ENCODE data around the gene HCST.
A peak's percentile ranks its signal among the peaks of the same experiment; 100 is the strongest.
"Not testable (repeated sequence)": the region's sequence is repeated elsewhere in the genome, so short reads cannot be mapped to it uniquely, and the experiment has no call there.

HCST gene

DNA sequence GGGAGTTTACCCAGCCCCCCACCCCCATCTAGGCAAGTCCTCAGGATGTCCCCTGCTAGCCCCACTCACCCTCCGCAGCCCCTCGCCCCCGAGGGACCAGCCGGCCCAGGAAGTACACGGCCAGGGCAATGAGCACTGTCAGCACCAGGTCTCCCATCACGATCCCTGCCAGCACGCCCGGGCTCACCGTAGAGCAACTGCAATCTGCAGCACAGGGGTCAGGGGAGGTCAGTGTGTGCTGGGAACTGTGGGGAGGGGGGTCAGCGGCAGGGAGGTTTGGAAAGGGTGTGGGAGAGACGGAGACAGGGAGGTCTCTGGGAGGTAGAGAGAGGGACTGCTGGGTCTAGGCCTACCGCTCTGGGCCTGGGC is 5.0 kb downstream of the HCST start:
- DNase-seq = no peak

DNA sequence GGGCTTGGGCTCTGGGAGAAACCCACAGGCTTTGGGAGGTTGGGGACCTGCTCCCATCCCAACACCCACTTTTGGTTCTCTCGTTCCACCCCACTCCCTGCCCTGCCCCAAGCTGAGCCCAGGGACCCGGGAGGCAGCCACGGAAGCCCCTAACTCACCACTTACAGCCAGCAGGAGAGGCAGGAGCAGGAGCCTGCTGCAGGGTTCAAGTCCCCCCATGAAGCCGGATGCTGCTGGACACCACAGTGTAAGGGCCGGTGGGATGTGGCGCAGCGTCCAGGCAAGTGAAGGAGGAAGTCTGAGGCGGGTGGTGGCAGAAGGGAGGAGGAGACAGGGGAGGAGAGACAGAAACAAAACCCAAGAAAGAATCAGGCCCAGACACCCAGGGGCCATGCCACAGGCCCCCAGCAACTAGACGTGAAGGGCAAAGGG is 5.7 kb downstream of the HCST start, which contains the start of gene TYROBP:
Gene TYROBP, minus strand, starts transcription at position 286 of the 432 bp plus-strand sequence. Its CDS starts 67 bp downstream, at position 219.
- no peak for DNase-seq

DNA sequence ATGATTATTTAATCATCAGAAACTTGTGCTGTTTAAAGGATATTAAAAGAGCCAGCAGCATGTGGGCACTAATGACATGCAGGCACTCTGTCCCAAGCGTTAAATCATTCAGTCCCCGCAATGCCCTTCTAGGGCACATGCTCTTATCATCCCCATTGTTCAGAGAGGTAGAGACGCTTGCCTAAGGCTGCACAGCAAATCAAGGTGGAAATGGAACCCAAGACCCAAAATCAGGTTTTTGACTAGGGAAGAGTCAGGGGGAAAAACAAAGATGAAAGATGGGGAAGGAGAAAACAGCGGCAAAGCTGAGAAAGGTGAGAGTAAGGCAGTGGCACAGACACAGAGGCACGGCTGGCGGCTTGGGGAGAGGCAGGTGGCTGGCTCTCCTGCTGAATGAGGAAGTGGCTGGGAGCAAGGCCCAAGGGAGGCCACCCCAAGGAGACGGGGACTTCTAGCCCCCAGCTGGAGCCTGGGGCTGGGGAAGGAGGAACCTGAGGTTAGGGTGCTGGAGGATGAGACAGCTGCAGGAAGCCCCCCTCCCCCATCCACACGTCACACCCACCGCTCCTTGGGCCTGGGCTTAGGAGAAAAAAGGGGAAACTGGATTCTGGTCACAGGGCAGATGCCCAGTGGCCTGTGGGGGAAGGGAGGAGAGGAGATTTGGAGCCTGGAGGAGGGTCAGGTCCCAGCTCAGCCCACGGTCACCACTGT is 6.8 kb downstream of the HCST start:
- DNase-seq = no peak

DNA sequence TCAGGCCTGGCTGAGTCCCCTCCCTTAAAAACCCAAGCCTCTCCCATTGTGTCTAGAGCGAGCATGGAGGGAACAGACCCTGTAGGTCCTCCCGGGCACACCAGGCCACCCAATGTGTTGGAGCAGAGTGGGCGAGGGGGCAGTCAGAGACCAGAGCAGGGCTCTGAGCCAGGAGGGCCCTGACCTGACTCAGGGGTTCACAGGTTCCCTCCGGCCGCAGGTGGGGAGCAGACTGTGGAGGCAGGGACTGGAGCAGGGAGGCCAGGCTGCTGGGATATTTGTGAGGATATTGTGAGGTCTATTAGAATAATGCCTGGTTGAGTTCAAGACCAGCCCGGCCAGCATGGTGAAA is 7.3 kb downstream of the HCST start:
- no peak for DNase-seq

DNA sequence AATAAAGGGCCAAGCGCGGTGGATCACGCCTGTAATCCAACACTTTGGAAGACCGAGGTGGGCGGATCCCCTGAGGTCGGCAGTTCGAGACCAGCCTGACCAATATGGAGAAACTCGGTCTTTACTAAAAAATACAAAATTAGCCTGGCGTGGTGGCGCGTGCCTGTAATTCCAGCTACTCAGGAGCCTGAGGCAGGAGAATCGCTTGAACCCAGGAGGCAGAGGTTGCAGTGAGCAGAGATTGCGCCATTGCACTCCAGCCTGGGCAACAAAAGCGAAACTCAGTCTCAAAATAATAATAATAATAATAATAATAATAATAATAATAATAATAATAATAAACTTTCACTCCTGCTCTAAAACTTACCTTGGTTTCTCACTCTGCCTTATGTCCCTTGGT is 8.0 kb downstream of the HCST start:
- DNase-seq = not testable (repeated sequence)

DNA sequence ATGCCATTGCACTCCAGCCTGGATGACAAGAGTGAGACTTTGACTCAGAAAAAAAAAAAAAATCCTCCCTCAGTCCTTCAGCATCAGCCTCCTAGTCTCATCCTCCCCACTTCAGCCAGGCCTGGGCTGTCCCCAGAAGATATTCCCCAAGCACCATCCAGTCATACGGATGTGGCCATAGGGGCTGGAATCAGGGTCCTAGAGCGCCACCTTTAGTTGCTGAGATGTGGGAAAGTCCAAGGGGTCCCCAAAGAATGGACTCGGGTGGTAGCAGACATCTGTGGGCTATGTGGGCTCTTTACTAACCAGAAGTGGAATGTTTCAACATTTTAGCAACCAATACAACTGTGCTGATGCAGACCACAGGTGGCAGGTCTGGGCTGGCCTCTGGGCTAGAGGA is 8.8 kb downstream of the HCST start:
- DNase-seq = no peak

DNA sequence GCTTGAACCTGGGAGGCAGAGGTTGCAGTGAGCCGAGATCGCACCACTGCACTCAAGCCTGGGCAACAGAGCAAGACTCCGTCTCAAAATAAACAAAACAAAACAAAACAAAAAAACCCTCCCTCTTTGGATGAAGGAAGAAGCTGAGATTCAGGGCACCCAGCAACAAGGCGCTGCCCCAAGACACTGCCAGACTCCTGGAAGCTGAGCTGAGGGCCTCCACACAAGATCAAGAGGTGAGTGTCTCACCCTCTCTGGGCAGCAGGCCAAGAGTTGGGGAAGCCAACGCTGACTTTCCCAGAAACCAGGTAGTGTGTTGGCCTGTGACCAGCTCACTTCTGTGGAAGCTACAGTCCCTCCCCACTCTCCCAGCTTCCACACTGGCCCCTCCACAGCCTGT is 9.5 kb downstream of the HCST start:
- DNase-seq = peak; percentile 35

DNA sequence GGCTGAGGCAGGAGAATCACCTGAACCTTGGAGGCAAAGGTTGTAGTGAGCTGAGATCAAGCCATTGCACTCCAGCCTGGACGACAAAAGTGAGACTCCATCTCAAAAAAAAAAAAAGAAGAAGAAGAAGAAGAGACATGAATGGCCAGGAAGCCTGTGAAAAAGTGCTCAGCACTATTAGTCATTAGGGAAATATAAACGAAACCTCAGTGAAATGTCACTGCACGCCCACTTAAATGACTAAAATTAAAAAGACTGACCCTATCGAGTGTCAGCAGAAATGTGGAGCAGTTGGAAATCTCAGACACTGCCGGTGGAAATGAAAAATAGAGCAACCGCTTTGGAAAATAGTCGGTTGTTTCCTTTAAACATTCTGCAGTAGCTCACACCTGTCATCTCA is 11.3 kb downstream of the HCST start:
- no peak for DNase-seq

DNA sequence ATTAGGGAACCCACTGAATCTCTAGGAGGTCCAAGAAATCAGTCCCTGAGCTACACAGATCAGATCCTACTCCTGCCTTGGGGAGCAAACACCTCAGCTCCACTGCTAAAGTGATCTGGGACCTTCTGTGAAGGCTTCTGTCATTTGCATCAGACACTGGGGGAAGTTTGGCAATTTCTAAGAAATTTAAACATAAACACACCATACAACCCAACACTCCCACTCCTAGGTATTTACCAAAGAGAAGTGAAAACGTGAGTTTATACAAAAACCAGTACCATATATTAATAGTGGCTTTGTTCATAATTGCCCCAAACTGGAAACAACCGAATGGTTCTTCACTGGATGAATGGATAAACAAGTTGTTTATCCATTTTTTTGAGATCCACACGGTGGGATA is 13.1 kb downstream of the HCST start:
- DNase-seq = no peak

DNA sequence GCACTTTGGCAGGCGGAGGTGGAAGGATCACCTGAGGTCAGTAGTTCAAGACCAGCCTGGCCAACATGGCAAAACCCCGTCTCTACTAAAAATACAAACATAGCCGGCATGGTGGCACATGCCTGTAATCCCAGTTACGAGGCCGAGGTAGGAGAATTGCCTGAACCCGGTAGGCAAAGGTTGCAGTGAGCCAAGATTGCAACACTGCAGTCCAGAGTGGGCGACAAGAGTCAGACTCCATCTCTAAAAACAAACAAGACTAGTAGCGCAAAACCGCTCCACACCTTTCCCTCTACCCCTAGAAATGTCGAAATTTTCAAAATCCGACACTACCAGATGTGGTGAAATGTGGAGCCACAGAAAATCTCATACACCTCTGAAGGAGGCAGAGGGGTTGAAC is 17.0 kb downstream of the HCST start:
- no peak for DNase-seq

DNA sequence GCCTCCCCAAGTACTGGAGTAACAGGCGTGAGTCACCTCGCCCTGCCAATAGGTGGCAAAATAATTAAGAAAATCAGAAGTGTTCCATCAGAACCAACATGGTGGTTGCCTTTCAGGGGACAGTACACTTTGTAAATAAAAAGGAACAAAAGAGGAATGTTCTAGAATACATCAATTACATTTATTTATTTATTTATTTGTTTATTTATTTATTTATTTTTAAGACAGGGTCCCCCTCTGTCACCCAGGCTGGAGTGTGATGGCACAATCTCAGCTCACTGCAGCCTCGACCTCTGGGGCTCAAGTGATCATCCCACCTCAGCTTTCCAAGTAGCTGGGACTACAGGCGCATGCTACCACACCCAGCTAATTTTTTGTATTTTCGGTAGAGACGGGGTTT is 18.7 kb downstream of the HCST start:
- no peak for DNase-seq

DNA sequence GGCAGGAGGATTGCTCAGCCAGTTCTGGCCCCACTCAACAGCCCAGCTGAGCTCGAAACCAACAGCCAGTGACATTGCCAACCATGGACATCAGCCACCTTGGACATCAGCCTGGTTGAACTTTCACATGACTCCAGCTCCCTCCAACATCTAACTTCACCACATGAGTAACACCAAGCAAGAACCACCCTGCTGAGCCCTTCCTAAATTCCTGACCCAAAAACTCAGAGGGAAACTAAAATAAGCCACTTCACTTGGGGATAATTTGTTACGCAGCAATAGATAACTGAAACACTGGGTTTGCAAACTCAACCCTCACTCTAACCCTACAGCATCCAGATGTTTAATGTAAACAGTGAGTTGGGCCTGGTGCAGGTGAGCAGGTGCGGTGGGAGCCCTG is 23.2 kb downstream of the HCST start:
- DNase-seq = no peak

DNA sequence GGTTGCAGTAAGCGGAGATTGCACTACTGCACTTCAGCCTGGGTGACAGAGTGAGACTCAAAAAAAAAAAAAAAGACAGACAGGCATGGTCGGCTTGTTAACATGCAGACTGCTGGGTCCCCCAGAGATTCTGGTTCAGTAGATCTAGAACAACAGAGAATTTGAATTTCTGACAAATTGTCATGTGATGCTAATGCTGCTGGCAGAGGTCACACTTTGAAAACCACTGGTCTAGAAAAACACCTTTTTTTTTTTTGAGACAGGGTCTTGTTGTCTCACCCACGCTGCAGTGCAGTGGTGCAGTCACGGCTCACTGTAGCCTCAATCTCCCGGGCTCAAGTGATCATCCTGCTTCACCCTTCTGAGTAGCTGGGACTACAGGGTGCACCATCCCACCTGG is 26.2 kb downstream of the HCST start:
- DNase-seq = no peak

DNA sequence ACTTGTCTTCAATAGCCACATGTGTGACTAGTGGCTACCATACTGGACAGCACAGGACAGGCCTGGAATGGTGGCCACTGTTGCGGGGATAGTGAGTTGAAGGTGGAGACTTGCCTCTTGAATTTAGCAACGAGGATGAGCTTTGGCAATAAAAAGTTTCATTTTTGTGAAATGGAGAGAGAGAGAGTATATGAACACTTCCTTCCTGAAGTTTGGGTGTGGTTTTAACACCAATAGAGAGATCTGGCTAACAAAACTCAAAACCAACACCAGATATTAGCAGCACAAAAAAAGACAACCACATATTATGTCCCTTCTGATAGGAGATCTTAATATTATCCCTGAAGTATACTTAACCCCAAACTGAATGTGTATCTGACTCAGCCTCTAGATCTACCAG is 27.5 kb downstream of the HCST start:
- DNase-seq = no peak

DNA sequence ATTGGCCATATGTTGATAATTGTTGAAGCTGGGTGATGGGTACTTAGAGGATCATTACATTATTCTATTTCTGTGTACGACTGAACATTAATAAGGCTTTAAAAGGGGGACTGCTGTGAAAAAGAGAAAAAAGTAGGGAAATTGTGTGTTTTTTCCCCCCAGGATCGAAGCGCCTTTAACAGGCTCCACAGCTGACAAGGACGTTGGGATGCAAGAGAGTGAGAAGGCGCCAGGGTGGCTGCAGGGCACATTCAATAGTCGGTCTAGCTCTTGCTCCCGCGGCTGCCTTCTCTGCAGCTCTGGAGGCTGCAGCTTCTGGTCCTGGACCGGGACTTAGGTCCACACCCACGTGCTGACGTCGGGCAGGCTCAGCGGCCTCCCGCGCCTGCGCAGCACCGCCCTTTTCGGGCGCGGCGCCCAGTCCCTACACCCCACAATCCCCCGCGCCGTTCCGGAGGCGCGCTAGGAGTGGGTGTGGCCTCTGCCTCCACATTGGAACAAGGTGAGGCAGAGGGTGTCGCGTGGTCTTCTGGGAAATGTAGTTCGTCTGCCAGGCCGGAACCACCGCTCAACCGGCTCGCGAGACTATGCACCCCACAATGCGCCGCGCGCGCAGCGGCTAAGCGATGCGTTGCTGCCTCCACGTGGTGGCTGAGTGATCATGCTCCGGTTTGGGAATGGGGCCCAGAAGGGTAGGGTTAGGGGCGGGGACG is 29.0 kb downstream of the HCST start:
- peak; percentile 100 for DNase-seq

DNA sequence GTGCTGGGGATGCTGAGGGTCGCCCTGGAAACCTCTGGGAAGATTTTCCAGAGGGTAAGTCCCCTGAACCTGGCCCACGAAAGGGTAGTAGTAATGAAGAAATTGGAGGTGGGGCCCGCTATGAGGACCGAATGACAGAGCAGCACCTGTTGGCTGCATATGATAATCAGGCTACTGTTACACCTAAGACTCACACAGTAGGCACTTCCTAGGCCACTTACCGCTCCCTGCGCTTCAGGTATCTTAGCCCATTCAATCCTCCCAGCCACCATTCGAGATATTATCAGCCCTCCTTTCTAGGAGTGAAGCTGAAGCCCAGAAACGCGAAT is 29.5 kb downstream of the HCST start:
- DNase-seq = no peak

DNA sequence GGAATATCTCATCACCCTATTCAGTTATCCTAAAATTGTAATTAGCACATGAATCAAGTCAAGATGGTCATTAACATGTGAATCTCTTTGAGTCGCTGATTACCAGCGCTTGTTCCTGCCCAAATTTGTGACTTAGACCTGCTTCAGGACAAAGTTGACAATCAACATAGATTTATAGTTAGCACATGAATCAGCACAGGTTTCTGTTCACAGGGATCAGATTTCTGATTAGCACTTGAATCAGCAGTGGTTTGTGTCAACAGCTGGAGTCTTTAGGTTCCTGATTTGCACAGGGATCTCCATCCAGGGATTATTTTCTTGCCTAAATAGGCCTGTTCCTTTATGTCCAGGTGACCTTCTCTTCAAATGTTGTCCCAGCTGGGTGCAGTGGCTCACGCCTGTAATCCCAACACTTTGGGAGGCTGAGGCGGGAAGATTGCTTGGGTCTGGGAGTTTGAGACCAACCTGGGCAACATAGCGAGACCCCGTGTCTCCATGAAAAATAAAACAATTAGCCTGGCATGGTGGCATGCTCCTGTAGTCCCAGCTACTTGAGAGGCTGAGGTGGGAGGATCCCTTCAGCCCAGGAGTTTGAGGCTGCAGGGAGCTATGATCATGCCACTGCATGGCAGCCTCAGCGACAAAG is 30.1 kb downstream of the HCST start:
- DNase-seq = no peak

DNA sequence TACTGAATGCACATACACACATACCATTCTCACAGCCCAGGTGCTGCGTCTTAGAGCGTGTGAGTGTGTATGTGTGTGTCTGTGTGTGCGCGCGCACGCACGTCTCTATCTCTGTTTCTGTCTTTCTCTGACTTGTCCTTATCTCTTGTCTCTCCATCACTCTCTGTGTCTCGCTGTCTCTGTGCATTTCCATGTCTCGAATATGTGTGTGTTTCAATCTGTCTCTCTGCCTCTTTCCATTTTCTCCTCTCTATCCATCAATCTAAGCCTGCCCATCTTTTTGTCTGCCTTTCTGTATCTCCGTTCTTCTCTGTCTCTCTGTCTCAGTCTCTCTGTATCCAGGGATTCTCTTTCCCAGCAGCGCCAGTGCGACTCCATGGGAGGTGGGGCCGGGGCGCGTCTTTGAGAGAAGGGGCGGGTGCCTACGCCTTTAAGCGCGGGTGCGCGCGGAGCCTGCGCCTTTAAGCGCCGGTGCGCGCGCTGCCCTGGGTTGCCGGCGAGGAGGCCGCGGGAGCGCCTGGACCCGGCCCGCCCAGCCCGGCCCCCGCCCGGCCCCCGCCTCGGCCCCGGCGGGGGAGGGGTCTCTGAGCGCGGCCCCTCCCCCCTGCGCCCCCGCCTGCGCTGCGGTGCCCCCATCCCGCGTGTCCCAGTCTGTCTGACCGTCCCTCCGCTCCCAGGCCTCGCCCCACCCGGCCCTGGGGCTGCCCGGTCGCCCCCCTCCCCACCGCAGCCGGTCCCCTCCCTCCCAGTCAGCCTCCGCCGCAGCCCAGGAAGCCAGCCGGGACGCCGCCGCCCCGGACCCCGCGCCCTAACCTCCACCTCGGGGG is 33.8 kb downstream of the HCST start, which contains the start of gene LRFN3:
Gene LRFN3, plus strand, starts transcription at position 464 of the 827 bp plus-strand sequence. CDS start 3,052 bp downstream, outside the sequence.
- peak; percentile 54 for DNase-seq

DNA sequence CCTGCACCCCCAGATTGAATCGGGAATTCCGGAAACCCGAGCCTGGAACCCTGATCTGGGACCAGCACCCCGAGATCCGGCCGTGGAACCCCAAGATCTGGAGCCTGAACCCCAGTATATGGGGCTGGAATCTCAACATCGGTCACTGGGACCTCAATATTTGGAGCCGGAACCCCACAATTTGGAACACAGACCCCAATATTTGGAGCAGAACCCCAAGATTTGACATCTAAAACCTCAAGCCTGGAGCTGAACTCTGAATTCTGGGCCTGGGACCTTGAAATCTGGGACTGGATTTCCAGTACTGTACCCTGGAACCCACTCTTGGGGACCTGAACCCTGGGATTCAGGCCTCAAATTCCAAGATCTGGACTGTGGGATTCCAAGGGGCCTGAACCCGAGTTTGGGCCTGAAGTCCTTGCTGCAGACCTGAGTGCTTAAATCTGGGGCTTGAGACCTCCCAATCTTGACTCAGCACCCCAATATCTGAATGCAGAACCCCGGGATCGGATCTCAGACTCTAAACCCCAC is 34.5 kb downstream of the HCST start:
- no peak for DNase-seq

DNA sequence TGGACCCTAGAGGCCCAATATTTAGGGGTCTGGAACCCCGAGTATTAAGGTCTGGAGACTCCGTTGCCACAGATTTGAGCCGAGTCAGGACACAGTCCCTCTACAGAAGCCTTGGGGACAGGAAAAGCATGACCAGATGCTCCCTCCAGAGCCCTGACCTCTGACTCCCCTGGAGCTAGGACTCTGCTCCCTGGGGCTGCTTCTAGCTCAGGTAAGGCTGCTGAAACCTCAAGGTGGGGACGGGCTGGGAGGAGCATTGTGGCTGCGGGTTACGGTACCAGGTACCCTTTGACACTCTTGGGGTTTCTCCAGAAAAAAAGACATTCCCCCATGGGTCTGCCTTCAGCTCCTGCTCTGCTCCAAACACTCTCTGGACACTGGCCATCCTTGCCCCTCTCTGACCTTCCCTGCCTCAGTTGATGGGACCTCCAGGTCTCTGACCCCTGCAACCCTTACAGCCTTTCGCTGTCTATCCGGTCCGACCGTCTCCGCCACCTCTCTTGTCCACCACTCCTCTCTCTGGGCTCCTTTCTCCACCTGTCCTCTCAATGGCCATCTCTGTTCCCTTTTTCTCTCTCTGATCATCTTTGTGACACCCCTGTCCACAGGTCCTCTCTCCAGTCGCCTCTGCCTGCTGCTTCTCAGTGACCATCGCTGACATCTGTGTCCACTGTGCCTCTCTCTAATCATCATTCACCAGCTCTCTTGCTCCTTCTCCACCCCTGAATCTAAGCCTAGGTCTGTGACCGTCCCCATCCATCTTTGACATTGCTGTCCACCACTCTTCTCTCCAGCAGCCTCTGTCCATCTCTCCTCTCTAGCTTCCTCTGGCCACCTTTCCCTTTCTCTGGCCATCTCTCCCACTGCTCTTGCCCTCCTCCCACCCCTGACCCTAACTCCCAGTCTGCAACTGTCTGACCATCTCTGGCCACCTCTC is 35.3 kb downstream of the HCST start:
- DNase-seq = no peak

DNA sequence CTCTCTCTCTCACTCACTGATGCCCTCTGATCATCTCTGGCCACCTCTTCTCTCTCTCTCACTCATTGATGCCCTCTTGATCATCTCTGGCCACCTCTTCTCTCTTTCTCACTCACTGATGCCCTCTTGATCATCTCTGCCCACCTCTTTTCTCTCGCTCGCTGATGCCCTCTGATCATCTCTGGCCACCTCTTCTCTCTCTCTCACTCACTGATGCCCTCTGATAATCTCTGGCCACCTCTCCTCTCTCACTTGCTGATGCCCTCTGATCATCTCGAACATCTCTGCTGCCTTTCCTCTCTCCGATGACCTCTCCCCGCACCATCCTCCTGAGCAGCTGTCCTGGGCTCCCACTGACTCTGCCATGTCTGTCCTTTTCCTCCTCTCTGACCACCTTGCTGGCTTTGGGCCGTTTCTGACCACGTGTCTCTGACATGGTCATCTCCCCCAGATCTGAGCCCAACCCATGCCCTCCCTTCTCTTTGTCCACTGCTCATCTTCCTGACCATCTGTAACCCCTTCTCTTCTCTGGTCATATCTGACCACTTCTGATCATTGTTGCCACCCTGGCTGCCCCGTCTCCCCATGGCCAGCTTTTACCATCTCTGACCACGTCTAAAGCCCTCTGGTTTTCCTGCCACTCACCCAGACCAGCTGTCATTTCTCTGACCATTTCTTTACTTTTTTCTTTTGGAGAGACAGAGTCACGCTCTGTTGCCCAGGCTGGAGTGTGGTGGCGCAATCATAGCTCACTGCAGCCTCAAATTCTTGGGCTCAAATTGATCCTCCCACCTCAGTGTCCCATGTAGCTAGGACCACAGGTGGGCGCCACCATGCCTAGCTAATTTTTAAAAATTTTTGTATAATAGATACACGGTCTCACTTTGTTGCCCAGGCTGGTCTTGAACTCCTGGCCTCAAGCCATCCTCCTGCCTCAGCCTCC is 36.2 kb downstream of the HCST start:
- no peak for DNase-seq
